ENCODE measurements around the gene MIER2.
"Not testable (repeated sequence)": the region's sequence is repeated elsewhere in the genome, so short reads cannot be mapped to it uniquely, and the experiment has no call there.

- TF ChIP-seq CTCF (IDR thresholded peaks at IDR 0.05; ENCODE audit: poor library complexity, severe bottlenecking); EP300 (conservative IDR thresholded peaks at IDR 0.05; ENCODE audit: poor library complexity, severe bottlenecking); REST (IDR thresholded peaks at IDR 0.05; ENCODE audit: borderline replicate concordance); MXI1 (conservative IDR thresholded peaks at IDR 0.05; ENCODE audit: poor library complexity, severe bottlenecking); EZH2 (IDR thresholded peaks at IDR 0.05; ENCODE audit: borderline replicate concordance, insufficient read depth, low read length, poor library complexity, severe bottlenecking); TAF1 (IDR thresholded peaks at IDR 0.05; ENCODE audit: low read depth): not testable (repeated sequence)
These were observed 38.0 kb upstream of the MIER2 start for GRCh38 chr19:382578-382977.

Measured in neural cell (in vitro differentiated cells).